Neuronal stem cell (in vitro differentiated cells): ENCODE results near the gene ABHD2.
A peak's percentile ranks its signal among the peaks of the same experiment; 100 is the strongest.

ENCODE experiments used
- DNase-seq: peaks from one replicate; pipeline ENCODE4 v3.0.0-alpha.2; 2013; ENCODE audit warnings: low spot score
- H2AFZ ChIP-seq: one replicate; pipeline ENCODE4 v1.6.1; 2013; ENCODE audit warnings: mild to moderate bottlenecking, low read length, inconsistent platforms
- H2AK5ac ChIP-seq: 2 replicates; pipeline ENCODE4 v1.6.1; 2013; ENCODE audit warnings: low read depth, mild to moderate bottlenecking, inconsistent platforms, low read length, moderate library complexity, mixed read lengths
- H2BK120ac ChIP-seq: 2 replicates; pipeline ENCODE4 v1.6.1; 2013; ENCODE audit warnings: low read depth, mild to moderate bottlenecking, inconsistent platforms, low read length, moderate library complexity, mixed read lengths
- H2BK12ac ChIP-seq: one replicate; pipeline ENCODE4 v1.6.1; 2013; ENCODE audit warnings: low read length, inconsistent platforms
- H2BK15ac ChIP-seq: 2 replicates; pipeline ENCODE4 v1.6.1; 2013; ENCODE audit warnings: mild to moderate bottlenecking, low read length, inconsistent platforms, mixed read lengths
- H2BK5ac ChIP-seq: one replicate; pipeline ENCODE4 v1.6.1; 2013; ENCODE audit warnings: inconsistent platforms, mild to moderate bottlenecking, low read length, moderate library complexity
- H3K14ac ChIP-seq: one replicate; pipeline ENCODE4 v1.6.1; 2013; ENCODE audit warnings: low read length, inconsistent platforms
- H3K18ac ChIP-seq: 2 replicates; pipeline ENCODE4 v1.6.1; 2013; ENCODE audit warnings: low read length, inconsistent platforms
- H3K23ac ChIP-seq: 2 replicates; pipeline ENCODE4 v1.6.1; 2013; ENCODE audit warnings: low read depth, mild to moderate bottlenecking, mixed read lengths, low read length, inconsistent platforms; ENCODE audit not compliant: poor library complexity
- H3K27ac ChIP-seq: replicated peaks from 3 replicates; pipeline ENCODE4 v1.5.1; 2013; ENCODE audit warnings: low read length, inconsistent platforms
- H3K27me3 ChIP-seq, 3 experiments: 2 replicates each; pipeline ENCODE4 v1.6.1; 2013; ENCODE audit warnings: low read length in 3 of 3, mild to moderate bottlenecking in 2 of 3, inconsistent platforms in 1 of 3, low read depth in 1 of 3, mixed read lengths in 1 of 3, moderate library complexity in 1 of 3; ENCODE audit not compliant: control insufficient read depth in 3 of 3, insufficient read depth in 3 of 3
- H3K36me3 ChIP-seq, 2 donors: replicated peaks in 1 of 2; 2 replicates each; pipeline ENCODE4 v1.6.1; 2013; ENCODE audit warnings: low read length in 2 of 2; ENCODE audit not compliant: control insufficient read depth in 2 of 2, insufficient read depth in 2 of 2
- H3K4ac ChIP-seq: 2 replicates; pipeline ENCODE4 v1.6.1; 2013; ENCODE audit warnings: inconsistent platforms, mild to moderate bottlenecking, low read length, moderate library complexity
- H3K4me1 ChIP-seq, 2 donors: 1 replicate in 1 of 2; 2 replicates in 1 of 2; pipeline ENCODE4 v1.6.1; 2013; ENCODE audit warnings: low read length in 2 of 2, low read depth in 1 of 2; ENCODE audit not compliant: control insufficient read depth in 2 of 2, insufficient read depth in 1 of 2
- H3K4me2 ChIP-seq: one replicate; pipeline ENCODE4 v1.6.1; 2013; ENCODE audit warnings: mild to moderate bottlenecking, low read length, inconsistent platforms; ENCODE audit not compliant: insufficient read depth, poor library complexity, severe bottlenecking
- H3K4me3 ChIP-seq, 2 donors: 2 replicates each; pipeline ENCODE4 v1.5.1; 2013; ENCODE audit warnings: low read length in 2 of 2, mild to moderate bottlenecking in 2 of 2, inconsistent platforms in 1 of 2, moderate library complexity in 1 of 2
- H3K79me1 ChIP-seq: one replicate; pipeline ENCODE4 v1.6.1; 2013; ENCODE audit warnings: low read depth, mild to moderate bottlenecking, inconsistent platforms, low read length, moderate library complexity
- H3K9ac ChIP-seq: one replicate; pipeline ENCODE4 v1.6.1; 2013; ENCODE audit warnings: mild to moderate bottlenecking, low read depth, low read length, inconsistent platforms; ENCODE audit not compliant: poor library complexity
- H3K9me3 ChIP-seq, 2 donors: replicated peaks in 1 of 2; 2 replicates each; pipeline versions ENCODE3 to v1.6.1; 2013; ENCODE audit warnings: low read length in 2 of 2, mild to moderate bottlenecking in 2 of 2, inconsistent platforms in 1 of 2, low read depth in 1 of 2, mixed read lengths in 1 of 2, moderate library complexity in 1 of 2; ENCODE audit not compliant: control insufficient read depth in 2 of 2, insufficient read depth in 1 of 2
- H4K8ac ChIP-seq: one replicate; pipeline ENCODE4 v1.6.1; 2013; ENCODE audit warnings: low read depth, mild to moderate bottlenecking, inconsistent platforms, low read length, moderate library complexity
- H4K91ac ChIP-seq: one replicate; pipeline ENCODE4 v1.6.1; 2013; ENCODE audit warnings: low read length, low read depth, mild to moderate bottlenecking, inconsistent platforms; ENCODE audit not compliant: poor library complexity
- WGBS, 2 donors: extraction: QIAGEN DNeasy Blood & Tissue Kit; methylation state at CpG; one replicate each; pipeline ENCODE4 v1.1.7; 2013; ENCODE audit warnings: missing lambda C conversion rate in 2 of 2, mixed read lengths in 1 of 2; ENCODE audit not compliant: insufficient read length in 2 of 2, insufficient replicate concordance in 1 of 2; ENCODE audit errors: extremely low coverage in 2 of 2; 5-methylcytosine and 5-hydroxymethylcytosine counted together

ABHD2 gene

GRCh38 chr15:89075846-89076245, 12.4 kb upstream of the ABHD2 start:
- H3K23ac ChIP-seq: no peak overlapping the region
- no peak for DNase-seq

GRCh38 chr15:89077750-89078149, 10.5 kb upstream of the ABHD2 start:
- no peaks in the 10 kb centered on the region for H3K4me1 ChIP-seq
- H3K27ac ChIP-seq: no peak overlapping the region
- H2BK120ac ChIP-seq: no peak overlapping the region
- H3K4me2 ChIP-seq: no peak overlapping the region
- no peak overlapping the region for H3K18ac ChIP-seq
- H3K14ac ChIP-seq: no peak overlapping the region
- DNase-seq: no peak
- H3K36me3 ChIP-seq: no peaks in the 10 kb centered on the region
- no peaks in the 10 kb centered on the region for H3K79me1 ChIP-seq
- no peaks in the 10 kb centered on the region for H3K27me3 ChIP-seq
- no peak overlapping the region for H4K8ac ChIP-seq
- H4K91ac ChIP-seq: no peak overlapping the region
- WGBS, 2 donors: no CpG with 5 or more reads among the region's 1 CpG
- no peak overlapping the region for H2AK5ac ChIP-seq
- no peak overlapping the region for H2BK15ac ChIP-seq
- H3K23ac ChIP-seq: no peak overlapping the region
- H3K4me3 ChIP-seq: no peak overlapping the region
- no peak overlapping the region for H2BK12ac ChIP-seq
- H3K9ac ChIP-seq: no peak overlapping the region
- H2BK5ac ChIP-seq: no peak overlapping the region
- no peaks in the 10 kb centered on the region for H3K9me3 ChIP-seq
- no peak overlapping the region for H3K4ac ChIP-seq
- no peak overlapping the region for H2AFZ ChIP-seq

More at GRCh38 chr15:89075846-89076245, 12.4 kb upstream of the ABHD2 start:
- Histone ChIP-seq H2AK5ac (no peak overlapping the region), H3K18ac (no peak overlapping the region), H2BK5ac (no peak overlapping the region), H3K4me1 (no peaks in the 10 kb centered on the region), H2BK15ac (no peak overlapping the region), H3K4ac (no peak overlapping the region), H2BK120ac (no peak overlapping the region), H4K8ac (no peak overlapping the region), H3K36me3 (no peaks in the 10 kb centered on the region), H3K4me2 (no peak overlapping the region), H2BK12ac (no peak overlapping the region), H2AFZ (no peak overlapping the region), H3K4me3 (peak overlapping the region in 1 of 2 donors; percentile 41), H3K27ac (no peak overlapping the region), H3K27me3 (no peaks in the 10 kb centered on the region), H3K79me1 (no peaks in the 10 kb centered on the region), H3K9ac (no peak overlapping the region), H3K14ac (no peak overlapping the region), H3K9me3 (no peaks in the 10 kb centered on the region), H4K91ac (no peak overlapping the region)
- no CpG with 5 or more reads among the region's 4 CpGs for WGBS, 2 donors

GRCh38 chr15:89078851-89079810, 9.1 kb upstream of the ABHD2 start:
- Histone ChIP-seq H3K14ac (no peak overlapping the region), H3K9ac (no peak overlapping the region), H3K36me3 (no peaks in the 10 kb centered on the region), H2BK5ac (no peak overlapping the region), H2AK5ac (no peak overlapping the region), H2BK12ac (no peak overlapping the region), H3K18ac (no peak overlapping the region), H3K27ac (no peak overlapping the region), H4K8ac (no peak overlapping the region), H3K79me1 (no peaks in the 10 kb centered on the region), H3K4me2 (no peak overlapping the region), H4K91ac (no peak overlapping the region), H3K4me1 (no peaks in the 10 kb centered on the region), H3K4me3 (no peak overlapping the region), H2BK15ac (no peak overlapping the region), H3K27me3 (no peaks in the 10 kb centered on the region), H3K23ac (no peak overlapping the region), H3K4ac (no peak overlapping the region), H2AFZ (no peak overlapping the region), H3K9me3 (no peaks in the 10 kb centered on the region), H2BK120ac (no peak overlapping the region)
- no CpG with 5 or more reads among the region's 5 CpGs for WGBS, 2 donors
- DNase-seq: no peak

- Histone ChIP-seq H3K4me2 (no peak overlapping the region), H3K18ac (no peak overlapping the region), H3K4ac (no peak overlapping the region), H3K4me3 (no peak overlapping the region), H3K79me1 (no peaks in the 10 kb centered on the region), H3K9ac (no peak overlapping the region), H2BK5ac (no peak overlapping the region), H3K23ac (no peak overlapping the region), H3K4me1 (peaks cover under 1 to 3% of the 10 kb centered on the region in 2 donors), H3K27me3 (no peaks in the 10 kb centered on the region), H4K8ac (no peak overlapping the region), H3K9me3 (no peaks in the 10 kb centered on the region), H3K27ac (no peak overlapping the region), H4K91ac (no peak overlapping the region), H2BK15ac (no peak overlapping the region), H2BK120ac (no peak overlapping the region), H2AFZ (no peak overlapping the region), H2BK12ac (no peak overlapping the region), H3K36me3 (no peaks in the 10 kb centered on the region), H2AK5ac (no peak overlapping the region), H3K14ac (no peak overlapping the region)
- WGBS, 2 donors: no CpG with 5 or more reads among the region's 1 CpG
- DNase-seq: no peak
Measured at GRCh38 chr15:89081878-89082277, 6.4 kb upstream of the ABHD2 start.
